ENCODE measurements around the gene MINDY1. TPM values are rescaled to one million over a fixed set of nuclear protein-coding genes. Genes with fewer than 3 reads are reported as not detected.
A peak's percentile ranks its signal among the peaks of the same experiment; 100 is the strongest.

MINDY1 gene
- total RNA-seq, 2 donors from 2014 or later = 36.3 to 39.2 TPM

- ATAC-seq = no peak
Observed at GRCh38 chr1:150997126-150997872, 9.4 kb downstream of the MINDY1 start.

GRCh38 chr1:150995896-150996295, 10.8 kb downstream of the MINDY1 start:
- TF ChIP-seq POLR2A (IDR thresholded peaks at IDR 0.05) (no peak), CTCF (IDR thresholded peaks at IDR 0.05) (peak; percentile 66 to 91 (median 73))
- Histone ChIP-seq H3K27ac (peak overlapping the region in 2 of 4 donors; percentile 7 to 24), H3K36me3 (replicated peaks in 1 of 2; ENCODE audit: insufficient read depth in 1 of 2, low read depth in 2 of 2) (peaks cover 15 to 33% of the 10 kb centered on the region in 2 donors), H3K9me3 (no peaks in the 10 kb centered on the region), H3K27me3 (no peaks in the 10 kb centered on the region), H3K4me3 (no peak overlapping the region), H3K4me1 (peaks cover 15% of the 10 kb centered on the region)
- DNase-seq = peak; percentile 35 to 51 (median 43)
- intact Hi-C loops (cut with DNase I) = no loop called here
- no peak for ATAC-seq
- 50 to 52% methylated on average over 9 of the region's 9 CpGs for WGBS, 2 donors

More at GRCh38 chr1:150997126-150997872, 9.4 kb downstream of the MINDY1 start:
- TF ChIP-seq CTCF (IDR thresholded peaks at IDR 0.05) (no peak), POLR2A (IDR thresholded peaks at IDR 0.05) (no peak)
- no peak for DNase-seq
- Histone ChIP-seq H3K27me3 (no peaks in the 10 kb centered on the region), H3K4me3 (no peak overlapping the region), H3K36me3 (replicated peaks in 1 of 2; ENCODE audit: insufficient read depth in 1 of 2, low read depth in 2 of 2) (peaks cover 15 to 33% of the 10 kb centered on the region in 2 donors), H3K9me3 (no peaks in the 10 kb centered on the region), H3K4me1 (peaks cover 26% of the 10 kb centered on the region), H3K27ac (peak overlapping the region in 1 of 4 donors; percentile 10)
- intact Hi-C loops (cut with DNase I) = no loop called here
- 86 to 88% methylated on average over 15 to 19 of the region's 20 CpGs for WGBS, 2 donors

- Histone ChIP-seq H3K4me3 (no peak overlapping the region), H3K27me3 (no peaks in the 10 kb centered on the region), H3K27ac (peak overlapping the region in 2 of 4 donors; percentile 7 to 24), H3K4me1 (peaks cover 13% of the 10 kb centered on the region), H3K36me3 (replicated peaks in 1 of 2; ENCODE audit: insufficient read depth in 1 of 2, low read depth in 2 of 2) (peaks cover 15 to 32% of the 10 kb centered on the region in 2 donors), H3K9me3 (no peaks in the 10 kb centered on the region)
- no peak for ATAC-seq
- intact Hi-C loops (cut with DNase I) = no loop called here
- 59 to 68% methylated on average over 4 of the region's 4 CpGs for WGBS, 2 donors
- DNase-seq = no peak
- no peak for TF ChIP-seq POLR2A (IDR thresholded peaks at IDR 0.05)
- no peak for TF ChIP-seq CTCF (IDR thresholded peaks at IDR 0.05)
Observed at GRCh38 chr1:150995460-150995859, 11.2 kb downstream of the MINDY1 start.

- Histone ChIP-seq H3K4me1 (peaks cover 13% of the 10 kb centered on the region), H3K36me3 (replicated peaks in 1 of 2; ENCODE audit: insufficient read depth in 1 of 2, low read depth in 2 of 2) (peaks cover 5 to 25% of the 10 kb centered on the region in 2 donors), H3K27ac (peak overlapping the region in 1 of 4 donors; percentile 28), H3K27me3 (no peaks in the 10 kb centered on the region), H3K4me3 (no peak overlapping the region), H3K9me3 (no peaks in the 10 kb centered on the region)
- TF ChIP-seq CTCF (IDR thresholded peaks at IDR 0.05) (no peak), POLR2A (IDR thresholded peaks at IDR 0.05) (no peak)
- 48 to 56% methylated on average over 3 of the region's 3 CpGs for WGBS, 2 donors
- DNase-seq = no peak
- intact Hi-C loops (cut with DNase I) = no loop called here
- no peak for ATAC-seq
Observed at GRCh38 chr1:150994248-150994647, 12.5 kb downstream of the MINDY1 start.

All from body of pancreas (tissue), 4 donors.